Adrenal gland (tissue), 5 donors: Measurements from ENCODE around the gene C1orf94.

Source experiments
- CTCF ChIP-seq, 6 experiments: fragments of 450-650 bp in 4 of 6; fragments of 200-600 bp in 2 of 6; sonication (generic) in 1 of 6; IDR thresholded peaks; 1 replicate in 5 of 6; 2 replicates in 1 of 6; pipeline versions ENCODE4 v1.5.1 to v1.8.0; 2016 to 2021; ENCODE audit warnings: antibody characterized with exemption in 6 of 6, mild to moderate bottlenecking in 2 of 6, moderate library complexity in 1 of 6
- POLR2A ChIP-seq, 2 donors: fragments of 450-650 bp; IDR thresholded peaks; one replicate each; pipeline ENCODE4 v1.6.1; 2017; ENCODE audit warnings: antibody characterized with exemption in 2 of 2, mild to moderate bottlenecking in 2 of 2, moderate library complexity in 1 of 2
- donor health status: DM: no; HTN: no; CAD: no.

GRCh38 chr1:34262023-34262853 lies 85.5 kb downstream of the C1orf94 start:
- no peak for TF ChIP-seq CTCF (IDR thresholded peaks at IDR 0.05)
- no peak for TF ChIP-seq POLR2A (IDR thresholded peaks at IDR 0.05)
